ENCODE data around the gene NPTXR.

NPTXR gene

GRCh38 chr22:38796262-38796957 is 47.4 kb downstream of the NPTXR start:
- no peak for DNase-seq (ENCODE audit: low read depth in 2 of 2)

GRCh38 chr22:38795569-38795968 is 48.3 kb downstream of the NPTXR start:
- DNase-seq (ENCODE audit: low read depth in 2 of 2): no peak

GRCh38 chr22:38793721-38794466 is 49.9 kb downstream of the NPTXR start, which contains the start of gene DNAL4:
Gene DNAL4 (minus strand): TSS chr22:38794143. CDS start chr22:38782731, 11,412 bp downstream.
- peak; percentile 77 to 83 for DNase-seq (ENCODE audit: low read depth in 2 of 2)

DNA sequence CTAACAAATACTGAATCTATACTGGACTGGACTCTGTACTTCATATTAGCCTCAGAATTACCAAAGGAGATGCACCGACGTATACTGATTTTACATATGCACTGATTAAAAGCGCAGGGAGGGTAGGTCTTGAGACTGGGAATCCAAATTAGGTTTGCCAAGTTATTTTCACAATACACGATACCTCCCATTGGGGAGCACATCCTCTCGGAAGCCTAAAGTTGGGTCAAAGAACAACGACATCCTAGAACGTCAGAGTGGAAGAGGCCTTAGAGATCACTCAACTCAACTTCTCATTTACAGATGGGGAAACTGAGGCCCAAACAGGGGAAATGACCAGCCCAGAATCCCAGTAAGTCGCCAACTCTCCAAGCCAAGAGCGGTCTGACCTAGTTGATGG is 50.5 kb downstream of the NPTXR start:
- DNase-seq (ENCODE audit: low read depth in 2 of 2): no peak

DNA sequence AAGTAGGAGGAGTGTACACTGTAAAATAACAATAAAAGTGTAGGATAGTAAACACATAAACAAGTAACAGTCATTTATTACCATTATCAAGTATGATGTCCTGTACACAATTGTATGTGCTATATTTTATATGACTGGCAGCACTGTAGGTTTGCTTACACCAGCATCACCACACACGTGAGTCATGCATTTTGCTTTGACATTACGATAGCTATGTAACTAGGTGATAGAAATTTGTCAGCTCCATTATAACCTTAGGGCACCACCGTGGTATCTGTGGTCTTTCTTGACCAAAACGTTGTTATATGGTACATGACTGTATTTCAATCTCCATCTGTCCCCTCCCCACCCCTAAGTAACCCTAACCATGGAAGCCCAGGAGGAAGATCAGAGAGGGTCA is 51.0 kb downstream of the NPTXR start:
- DNase-seq (ENCODE audit: low read depth in 2 of 2): no peak

DNA sequence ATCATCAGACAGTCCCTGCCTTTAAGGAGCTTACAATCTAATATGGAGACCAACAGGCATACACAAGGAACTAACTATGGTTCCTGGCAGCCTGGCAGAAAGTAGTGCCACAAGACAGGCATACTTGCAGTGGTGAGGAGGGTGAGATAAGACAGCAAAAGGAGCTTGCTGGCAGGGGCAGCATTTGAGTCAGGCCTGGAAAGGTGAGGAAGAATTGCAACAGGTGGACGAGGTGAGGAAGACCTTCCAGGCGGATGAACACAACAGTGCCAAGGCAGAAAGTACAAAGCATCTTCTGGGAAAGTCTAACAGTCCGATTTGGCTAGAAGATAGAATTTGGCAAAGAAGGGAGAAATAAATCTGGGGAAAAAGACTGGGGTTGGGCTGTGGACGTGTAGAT is 54.2 kb downstream of the NPTXR start:
- no peak for DNase-seq (ENCODE audit: low read depth in 2 of 2)

- DNase-seq (ENCODE audit: low read depth in 2 of 2): no peak
Observed at GRCh38 chr22:38788846-38789245, 55.0 kb downstream of the NPTXR start.

GRCh38 chr22:38788021-38788816 is 55.6 kb downstream of the NPTXR start:
- no peak for DNase-seq (ENCODE audit: low read depth in 2 of 2)

GRCh38 chr22:38786631-38787030 is 57.2 kb downstream of the NPTXR start:
- no peak for DNase-seq (ENCODE audit: low read depth in 2 of 2)

GRCh38 chr22:38784856-38785255 is 59.0 kb downstream of the NPTXR start:
- DNase-seq (ENCODE audit: low read depth in 2 of 2): no peak

- no peak for DNase-seq (ENCODE audit: low read depth in 2 of 2)
Observed at GRCh38 chr22:38784035-38784434, 59.8 kb downstream of the NPTXR start.

- no peak for DNase-seq (ENCODE audit: low read depth in 2 of 2)
Observed at GRCh38 chr22:38783095-38783615, 60.7 kb downstream of the NPTXR start.

- DNase-seq (ENCODE audit: low read depth in 2 of 2): no peak
Observed at GRCh38 chr22:38782402-38783094, 61.3 kb downstream of the NPTXR start.

GRCh38 chr22:38781033-38781432 is 62.8 kb downstream of the NPTXR start:
- DNase-seq (ENCODE audit: low read depth in 2 of 2): no peak

GRCh38 chr22:38777087-38777671 is 66.6 kb downstream of the NPTXR start:
- no peak for DNase-seq (ENCODE audit: low read depth in 2 of 2)

GRCh38 chr22:38776086-38776485 is 67.7 kb downstream of the NPTXR start:
- DNase-seq (ENCODE audit: low read depth in 2 of 2): no peak

GRCh38 chr22:38775656-38776055 is 68.2 kb downstream of the NPTXR start:
- no peak for DNase-seq (ENCODE audit: low read depth in 2 of 2)

GRCh38 chr22:38774496-38775166 is 69.2 kb downstream of the NPTXR start:
- no peak for DNase-seq (ENCODE audit: low read depth in 2 of 2)

- no peak for DNase-seq (ENCODE audit: low read depth in 2 of 2)
Observed at GRCh38 chr22:38773363-38773946, 70.4 kb downstream of the NPTXR start.

DNA sequence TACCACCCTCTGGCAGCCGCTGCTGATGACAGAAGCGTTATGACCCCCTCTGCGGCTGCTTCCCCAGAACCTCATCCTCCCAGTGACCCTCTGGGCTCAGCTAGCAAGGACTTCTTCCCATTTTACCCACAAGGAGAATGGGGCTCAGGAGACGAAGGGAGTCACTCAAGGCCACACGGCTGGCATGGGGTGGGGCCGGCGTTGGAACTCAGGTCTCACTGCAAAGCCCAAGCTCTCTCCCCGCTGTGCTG is 71.3 kb downstream of the NPTXR start:
- DNase-seq (ENCODE audit: low read depth in 2 of 2): no peak

Data from stimulated activated CD4-positive, alpha-beta T cell treated with anti-CD3 and anti-CD28 coated beads, Interleukin-1b, Interleukin-23, amount 100 ng/mL, for 1 hour (primary cell).